CD14-positive monocyte (primary cell): ENCODE results near the gene GNPTG. TPM values are rescaled to one million over a fixed set of nuclear protein-coding genes. Genes with fewer than 3 reads are reported as not detected.

ENCODE experiments used
- DNase-seq, 3 donors: peaks; one replicate each; pipeline ENCODE4 v3.0.0-alpha.2; 2011 to 2022
- H2AFZ ChIP-seq: 2 replicates; pipeline ENCODE4 v1.6.0; 2012; ENCODE audit warnings: mild to moderate bottlenecking, low read depth, low read length, inconsistent platforms; ENCODE audit not compliant: insufficient read depth, poor library complexity, severe bottlenecking
- H3K27ac ChIP-seq, 2 donors: 1 replicate in 1 of 2; 2 replicates in 1 of 2; pipeline ENCODE4 v1.5.1; 2012 to 2013; ENCODE audit warnings: low read length in 2 of 2, control low read depth in 1 of 2, inconsistent platforms in 1 of 2, low read depth in 1 of 2, mild to moderate bottlenecking in 1 of 2
- H3K27me3 ChIP-seq, 2 donors: one replicate each; pipeline versions ENCODE4 v1.6.0 to v1.6.1; 2011 to 2013; ENCODE audit warnings: low read length in 2 of 2; ENCODE audit not compliant: control insufficient read depth in 2 of 2, insufficient read depth in 2 of 2
- H3K36me3 ChIP-seq, 2 donors: replicated peaks in 1 of 2; 1 replicate in 1 of 2; 2 replicates in 1 of 2; pipeline versions ENCODE4 v1.5.1 to v1.6.1; 2012 to 2013; ENCODE audit warnings: low read length in 2 of 2, control low read depth in 1 of 2, inconsistent platforms in 1 of 2, mild to moderate bottlenecking in 1 of 2; ENCODE audit not compliant: insufficient read depth in 2 of 2, control insufficient read depth in 1 of 2
- H3K4me1 ChIP-seq, 2 donors: 1 replicate in 1 of 2; 2 replicates in 1 of 2; pipeline versions ENCODE4 v1.5.1 to v1.6.1; 2012 to 2013; ENCODE audit warnings: low read length in 2 of 2, control low read depth in 1 of 2, inconsistent platforms in 1 of 2, mild to moderate bottlenecking in 1 of 2, moderate library complexity in 1 of 2; ENCODE audit not compliant: insufficient read depth in 2 of 2, control insufficient read depth in 1 of 2
- H3K4me2 ChIP-seq: replicated peaks from 2 replicates; pipeline ENCODE3; 2012; ENCODE audit warnings: low read length, moderate library complexity, mild to moderate bottlenecking; ENCODE audit not compliant: poor library complexity, severe bottlenecking; ENCODE audit errors: extremely low read depth
- H3K4me3 ChIP-seq, 3 experiments: fragments of 200-600 bp in 1 of 3; sonication (generic) in 1 of 3; replicated peaks in 1 of 3; 1 replicate in 2 of 3; 2 replicates in 1 of 3; pipeline ENCODE4 v1.5.1; 2011 to 2013; ENCODE audit warnings: low read length in 3 of 3, mild to moderate bottlenecking in 3 of 3, control low read depth in 2 of 3, low read depth in 2 of 3, inconsistent platforms in 1 of 3, moderate library complexity in 1 of 3
- H3K79me2 ChIP-seq: 2 replicates; pipeline ENCODE4 v1.6.0; 2012; ENCODE audit warnings: mild to moderate bottlenecking, control low read depth, inconsistent platforms, low read length, moderate library complexity; ENCODE audit not compliant: insufficient read depth
- H3K9ac ChIP-seq: 2 replicates; pipeline ENCODE4 v1.6.0; 2017; ENCODE audit warnings: low read length, mild to moderate bottlenecking; ENCODE audit not compliant: insufficient read depth, poor library complexity, severe bottlenecking
- H3K9me3 ChIP-seq, 2 donors: replicated peaks in 1 of 2; 1 replicate in 1 of 2; 2 replicates in 1 of 2; pipeline versions ENCODE4 v1.5.1 to v1.6.1; 2012 to 2013; ENCODE audit warnings: low read length in 2 of 2, control low read depth in 1 of 2; ENCODE audit not compliant: control insufficient read depth in 1 of 2, insufficient read depth in 1 of 2
- H4K20me1 ChIP-seq: 2 replicates; pipeline ENCODE4 v1.6.0; 2012; ENCODE audit warnings: mild to moderate bottlenecking, low read length, control low read depth, moderate library complexity; ENCODE audit not compliant: insufficient read depth
- H3K27ac Mint-ChIP-seq, 7 donors: one replicate each; pipeline ENCODE4 v1.8.0; 2020; ENCODE audit warnings: mild to moderate bottlenecking in 7 of 7, mixed read lengths in 7 of 7, moderate library complexity in 6 of 7, inconsistent platforms in 2 of 7
- H3K27me3 Mint-ChIP-seq, 3 donors: one replicate each; pipeline ENCODE4 v1.8.0; 2021 to 2022; ENCODE audit warnings: low read depth in 3 of 3, mild to moderate bottlenecking in 3 of 3, mixed read lengths in 3 of 3, moderate library complexity in 3 of 3, inconsistent platforms in 1 of 3
- H3K36me3 Mint-ChIP-seq, 2 donors: one replicate each; pipeline ENCODE4 v1.8.0; 2020; ENCODE audit warnings: mixed read lengths in 2 of 2, inconsistent platforms in 1 of 2, mild to moderate bottlenecking in 1 of 2
- H3K4me1 Mint-ChIP-seq: one replicate; pipeline ENCODE4 v1.8.0; 2020; ENCODE audit warnings: mild to moderate bottlenecking, mixed read lengths
- H3K4me3 Mint-ChIP-seq, 2 donors: one replicate each; pipeline ENCODE4 v1.8.0; 2020; ENCODE audit warnings: mild to moderate bottlenecking in 2 of 2, mixed read lengths in 2 of 2, moderate library complexity in 1 of 2
- H3K9me3 Mint-ChIP-seq, 7 donors: one replicate each; pipeline ENCODE4 v1.8.0; 2020 to 2022; ENCODE audit warnings: mixed read lengths in 7 of 7, mild to moderate bottlenecking in 6 of 7, moderate library complexity in 6 of 7, inconsistent platforms in 2 of 7
- WGBS: methylation state at CpG from one replicate; pipeline ENCODE4 v1.1.5; 2013; ENCODE audit warnings: missing lambda C conversion rate; ENCODE audit not compliant: insufficient coverage; 5-methylcytosine and 5-hydroxymethylcytosine counted together
- intact Hi-C, 2 donors: fragments of 100-400 bp; cut with micrococcal nuclease; formaldehyde crosslinking; loops; one replicate each; pipeline versions ENCODE4 v1.15.0 to v1.15.1; 2023
- polyA plus RNA-seq, 3 donors: library from polyadenylated mRNA; depleted of rRNA in 1 of 3; unstranded in 2 of 3; stranded (reverse) in 1 of 3; fragments of 300-500 nt in 2 of 3; fragments of >200 nt in 1 of 3; fragmentation: Illumina TruSeq in 2 of 3; gene quantifications; 1 replicate in 2 of 3; 2 replicates in 1 of 3; pipeline ENCODE4 v1.2.3, GENCODE V29; 2012 to 2021
- TF ChIP-seq, protein P1 (sequence below): fragments of 200-600 bp; IDR thresholded peaks from one replicate; pipeline ENCODE4 v1.8.0; 2022; ENCODE audit warnings: antibody characterized with exemption, mild to moderate bottlenecking

GNPTG gene
- polyA plus RNA-seq, 3 donors: 74.7 to 130 (median 82.5) TPM

DNA sequence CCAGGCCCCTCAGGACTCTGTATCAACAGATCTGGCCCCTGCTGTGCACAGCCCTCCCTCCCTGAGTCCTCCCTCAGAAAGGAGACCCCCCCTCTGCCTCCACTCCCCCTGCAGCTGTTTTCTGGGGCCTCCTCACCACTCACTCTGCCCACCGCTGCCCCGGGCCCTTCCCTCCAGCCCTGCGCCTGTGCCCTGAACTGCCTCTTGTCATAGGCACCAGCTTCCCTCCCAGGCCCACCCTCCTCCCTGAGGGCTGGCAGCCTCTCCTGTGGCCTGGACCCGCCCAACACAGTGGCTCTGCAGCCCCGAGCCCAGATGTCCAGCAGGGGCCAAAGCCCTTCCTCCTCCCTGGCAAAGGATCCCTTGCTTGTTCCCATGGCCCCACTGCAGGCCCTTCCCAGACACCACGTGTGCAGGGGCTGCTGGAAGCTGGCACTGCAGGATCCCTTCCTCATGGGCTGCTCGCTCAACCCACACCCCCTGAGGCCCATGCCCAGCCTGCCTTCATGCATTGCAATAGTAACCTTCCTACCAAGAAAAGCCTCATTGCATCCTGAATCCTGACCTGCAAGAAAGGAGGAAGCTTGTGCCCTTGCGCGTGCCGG, 25.8 kb downstream of the GNPTG start:
- 90% methylated on average over 9 of the region's 10 CpGs for WGBS
- H3K9ac ChIP-seq: no peak overlapping the region
- H3K4me3 Mint-ChIP-seq: no peak overlapping the region

DNA sequence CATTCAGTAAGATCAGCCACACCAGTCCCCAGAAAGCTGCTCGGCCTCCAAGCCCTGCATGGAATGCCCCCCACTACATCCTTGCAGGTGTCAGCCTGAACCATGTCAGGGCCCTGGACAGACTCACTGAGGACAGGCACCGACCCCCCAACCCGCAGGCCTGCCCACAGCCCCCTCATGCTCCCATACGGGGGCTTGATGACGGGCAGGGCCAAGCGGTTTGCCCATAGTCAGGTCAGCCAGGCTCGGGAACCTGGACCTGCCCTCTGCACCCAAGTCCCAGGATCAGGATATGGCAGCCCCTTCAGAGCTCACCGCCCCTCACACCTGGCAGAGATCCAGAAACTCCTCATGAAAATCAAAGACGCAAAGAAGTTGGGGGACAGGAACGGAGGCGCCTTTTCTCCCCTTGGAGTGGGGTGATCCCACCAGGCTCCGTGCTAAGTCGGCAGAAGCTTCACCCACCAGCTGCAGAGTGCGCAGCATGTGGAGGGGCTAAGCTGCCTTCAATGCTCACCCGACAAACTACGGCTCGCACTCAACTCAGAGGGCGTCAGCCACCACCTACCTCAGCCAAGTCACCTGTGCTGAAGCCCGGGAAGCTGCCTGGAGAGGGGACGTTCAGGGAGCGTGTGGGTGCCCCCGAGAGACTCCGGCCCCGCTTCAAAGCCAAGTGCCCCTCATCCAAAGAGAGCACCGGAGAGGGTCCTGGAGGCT, 26.5 kb downstream of the GNPTG start:
- H4K20me1 ChIP-seq: peaks cover 83% of the 10 kb centered on the region
- H3K27ac ChIP-seq: no peak overlapping the region
- peaks cover 12% of the 10 kb centered on the region for H3K79me2 ChIP-seq
- TF ChIP-seq, protein P1, sequence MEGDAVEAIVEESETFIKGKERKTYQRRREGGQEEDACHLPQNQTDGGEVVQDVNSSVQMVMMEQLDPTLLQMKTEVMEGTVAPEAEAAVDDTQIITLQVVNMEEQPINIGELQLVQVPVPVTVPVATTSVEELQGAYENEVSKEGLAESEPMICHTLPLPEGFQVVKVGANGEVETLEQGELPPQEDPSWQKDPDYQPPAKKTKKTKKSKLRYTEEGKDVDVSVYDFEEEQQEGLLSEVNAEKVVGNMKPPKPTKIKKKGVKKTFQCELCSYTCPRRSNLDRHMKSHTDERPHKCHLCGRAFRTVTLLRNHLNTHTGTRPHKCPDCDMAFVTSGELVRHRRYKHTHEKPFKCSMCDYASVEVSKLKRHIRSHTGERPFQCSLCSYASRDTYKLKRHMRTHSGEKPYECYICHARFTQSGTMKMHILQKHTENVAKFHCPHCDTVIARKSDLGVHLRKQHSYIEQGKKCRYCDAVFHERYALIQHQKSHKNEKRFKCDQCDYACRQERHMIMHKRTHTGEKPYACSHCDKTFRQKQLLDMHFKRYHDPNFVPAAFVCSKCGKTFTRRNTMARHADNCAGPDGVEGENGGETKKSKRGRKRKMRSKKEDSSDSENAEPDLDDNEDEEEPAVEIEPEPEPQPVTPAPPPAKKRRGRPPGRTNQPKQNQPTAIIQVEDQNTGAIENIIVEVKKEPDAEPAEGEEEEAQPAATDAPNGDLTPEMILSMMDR: no peak
- no peaks in the 10 kb centered on the region for H3K9me3 ChIP-seq
- Mint-ChIP-seq H3K9me3 (no peaks in the 10 kb centered on the region), H3K4me3 (peak overlapping the region in 1 of 2 donors; percentile 76), H3K36me3 (peaks cover 40 to 70% of the 10 kb centered on the region in 2 donors), H3K27me3 (peaks cover 1 to 3% (median 2%) of the 10 kb centered on the region in 3 donors), H3K27ac (peak overlapping the region in 3 of 7 donors; percentile 47 to 85 (median 65)), H3K4me1 (peaks cover 17% of the 10 kb centered on the region)
- 96% methylated on average over 20 of the region's 25 CpGs for WGBS
- no peak overlapping the region for H2AFZ ChIP-seq
- H3K27me3 ChIP-seq: no peaks in the 10 kb centered on the region
- peak overlapping the region in 1 of 3 experiments; percentile 75 for H3K4me3 ChIP-seq
- peak in 1 of 3 donors; percentile 10 for DNase-seq
- H3K4me2 ChIP-seq: peak overlapping the region; percentile 91
- intact Hi-C loops: no loop called here
- H3K9ac ChIP-seq: no peak overlapping the region
- H3K4me1 ChIP-seq: peaks cover 12 to 22% of the 10 kb centered on the region in 2 donors
- peaks cover 31 to 43% of the 10 kb centered on the region in 2 donors for H3K36me3 ChIP-seq

More for the DNA sequence above, 25.8 kb downstream of the GNPTG start:
- peaks cover 1 to 3% (median 2%) of the 10 kb centered on the region in 3 donors for H3K27me3 Mint-ChIP-seq
- peaks cover 82% of the 10 kb centered on the region for H4K20me1 ChIP-seq
- no peak overlapping the region for H3K27ac ChIP-seq
- H3K36me3 ChIP-seq: peaks cover 31 to 40% of the 10 kb centered on the region in 2 donors
- intact Hi-C loops: no loop called here
- H3K79me2 ChIP-seq: peaks cover 12% of the 10 kb centered on the region
- peaks cover 37 to 63% of the 10 kb centered on the region in 2 donors for H3K36me3 Mint-ChIP-seq
- no peak overlapping the region for H2AFZ ChIP-seq
- no peaks in the 10 kb centered on the region for H3K27me3 ChIP-seq
- DNase-seq: no peak
- H3K4me2 ChIP-seq: no peak overlapping the region
- no peak overlapping the region for H3K4me3 ChIP-seq
- H3K4me1 Mint-ChIP-seq: peaks cover 17% of the 10 kb centered on the region
- TF ChIP-seq, protein P1: no peak
- H3K9me3 Mint-ChIP-seq: no peaks in the 10 kb centered on the region
- peaks cover 12 to 22% of the 10 kb centered on the region in 2 donors for H3K4me1 ChIP-seq
- H3K9me3 ChIP-seq: no peaks in the 10 kb centered on the region
- no peak overlapping the region for H3K27ac Mint-ChIP-seq
